ENCODE results near the gene RAD51B.
A peak's percentile ranks its signal among the peaks of the same experiment; 100 is the strongest.
"Not testable (repeated sequence)": the region's sequence is repeated elsewhere in the genome, so short reads cannot be mapped to it uniquely, and the experiment has no call there.

RAD51B gene

GRCh38 chr14:68279777-68280233 lies 460.2 kb downstream of the RAD51B start:
- no peaks in the 10 kb centered on the region for H3K9me3 Mint-ChIP-seq
- peak overlapping the region; percentile 73 for H3K27ac Mint-ChIP-seq
- H3K27me3 Mint-ChIP-seq = no peaks in the 10 kb centered on the region
- peak overlapping the region; percentile 58 for H3K4me3 Mint-ChIP-seq
- H3K4me1 Mint-ChIP-seq (ENCODE audit: low read depth) = peaks cover 86% of the 10 kb centered on the region
- no peaks in the 10 kb centered on the region for H3K36me3 Mint-ChIP-seq (ENCODE audit: low read depth)

GRCh38 chr14:68281497-68281896 lies 461.9 kb downstream of the RAD51B start:
- H3K4me3 Mint-ChIP-seq = no peak overlapping the region
- H3K27ac Mint-ChIP-seq = peak overlapping the region; percentile 52
- no peaks in the 10 kb centered on the region for H3K36me3 Mint-ChIP-seq (ENCODE audit: low read depth)
- no peaks in the 10 kb centered on the region for H3K9me3 Mint-ChIP-seq
- H3K4me1 Mint-ChIP-seq (ENCODE audit: low read depth) = peaks cover 86% of the 10 kb centered on the region
- no peaks in the 10 kb centered on the region for H3K27me3 Mint-ChIP-seq

- Mint-ChIP-seq H3K4me1 (ENCODE audit: low read depth) (peaks cover 90% of the 10 kb centered on the region), H3K4me3 (peak overlapping the region; percentile 54), H3K36me3 (ENCODE audit: low read depth) (no peaks in the 10 kb centered on the region)
These were observed 463.1 kb downstream of the RAD51B start for GRCh38 chr14:68282479-68283377.

DNA sequence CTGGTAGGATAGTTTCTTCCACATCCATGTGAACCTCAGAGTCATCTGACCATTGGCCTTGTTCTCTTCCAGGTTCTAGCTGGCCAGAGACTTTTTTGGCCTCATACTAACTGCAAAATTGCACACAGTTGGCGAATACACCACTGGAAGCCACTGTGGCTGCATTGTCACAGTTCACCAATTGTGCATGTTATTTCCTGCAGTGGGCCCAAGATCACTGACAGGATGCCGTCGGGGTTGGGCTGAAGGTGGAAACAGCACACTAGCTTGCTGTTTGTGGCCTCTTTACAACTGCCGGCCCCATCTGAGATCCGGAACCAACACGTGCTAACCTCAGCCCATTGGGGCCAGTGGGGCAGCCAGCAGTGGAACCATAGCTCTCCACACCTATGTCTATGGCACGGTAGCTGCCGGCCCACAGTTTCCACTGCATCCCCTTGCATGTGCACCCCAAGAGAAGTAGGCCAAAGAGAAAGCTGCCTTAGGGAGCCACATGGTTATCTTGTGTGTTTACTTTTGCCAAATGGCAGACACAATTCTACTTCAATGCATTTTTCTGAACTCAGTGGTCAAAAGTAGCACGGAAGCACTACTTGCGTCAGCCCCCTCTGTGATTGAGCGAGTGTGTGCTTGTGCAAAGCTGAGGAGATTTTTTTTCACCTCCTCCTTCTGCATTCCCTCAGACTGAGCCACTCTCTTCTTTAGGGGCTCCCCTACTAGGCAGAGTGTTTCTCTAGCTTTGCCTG lies 464.0 kb downstream of the RAD51B start:
- H3K36me3 Mint-ChIP-seq (ENCODE audit: low read depth) = no peaks in the 10 kb centered on the region
- peak overlapping the region; percentile 54 for H3K4me3 Mint-ChIP-seq
- H3K27ac Mint-ChIP-seq = peak overlapping the region; percentile 95
- no peaks in the 10 kb centered on the region for H3K27me3 Mint-ChIP-seq
- H3K4me1 Mint-ChIP-seq (ENCODE audit: low read depth) = peaks cover 96% of the 10 kb centered on the region
- no peaks in the 10 kb centered on the region for H3K9me3 Mint-ChIP-seq

More at GRCh38 chr14:68282479-68283377, 463.1 kb downstream of the RAD51B start:
- peak overlapping the region; percentile 95 for H3K27ac Mint-ChIP-seq
- H3K27me3 Mint-ChIP-seq = no peaks in the 10 kb centered on the region
- no peaks in the 10 kb centered on the region for H3K9me3 Mint-ChIP-seq

- Mint-ChIP-seq H3K9me3 (no peaks in the 10 kb centered on the region), H3K36me3 (ENCODE audit: low read depth) (no peaks in the 10 kb centered on the region), H3K27ac (peak overlapping the region; percentile 95), H3K4me1 (ENCODE audit: low read depth) (peaks cover 93% of the 10 kb centered on the region), H3K4me3 (peak overlapping the region; percentile 54), H3K27me3 (no peaks in the 10 kb centered on the region)
These were observed 464.8 kb downstream of the RAD51B start for GRCh38 chr14:68284333-68284732.

GRCh38 chr14:68284834-68285233 lies 465.3 kb downstream of the RAD51B start:
- peak overlapping the region; percentile 95 for H3K27ac Mint-ChIP-seq
- H3K36me3 Mint-ChIP-seq (ENCODE audit: low read depth) = no peaks in the 10 kb centered on the region
- H3K4me1 Mint-ChIP-seq (ENCODE audit: low read depth) = peaks cover 91% of the 10 kb centered on the region
- H3K4me3 Mint-ChIP-seq = peak overlapping the region; percentile 36
- H3K27me3 Mint-ChIP-seq = no peaks in the 10 kb centered on the region
- H3K9me3 Mint-ChIP-seq = no peaks in the 10 kb centered on the region

DNA sequence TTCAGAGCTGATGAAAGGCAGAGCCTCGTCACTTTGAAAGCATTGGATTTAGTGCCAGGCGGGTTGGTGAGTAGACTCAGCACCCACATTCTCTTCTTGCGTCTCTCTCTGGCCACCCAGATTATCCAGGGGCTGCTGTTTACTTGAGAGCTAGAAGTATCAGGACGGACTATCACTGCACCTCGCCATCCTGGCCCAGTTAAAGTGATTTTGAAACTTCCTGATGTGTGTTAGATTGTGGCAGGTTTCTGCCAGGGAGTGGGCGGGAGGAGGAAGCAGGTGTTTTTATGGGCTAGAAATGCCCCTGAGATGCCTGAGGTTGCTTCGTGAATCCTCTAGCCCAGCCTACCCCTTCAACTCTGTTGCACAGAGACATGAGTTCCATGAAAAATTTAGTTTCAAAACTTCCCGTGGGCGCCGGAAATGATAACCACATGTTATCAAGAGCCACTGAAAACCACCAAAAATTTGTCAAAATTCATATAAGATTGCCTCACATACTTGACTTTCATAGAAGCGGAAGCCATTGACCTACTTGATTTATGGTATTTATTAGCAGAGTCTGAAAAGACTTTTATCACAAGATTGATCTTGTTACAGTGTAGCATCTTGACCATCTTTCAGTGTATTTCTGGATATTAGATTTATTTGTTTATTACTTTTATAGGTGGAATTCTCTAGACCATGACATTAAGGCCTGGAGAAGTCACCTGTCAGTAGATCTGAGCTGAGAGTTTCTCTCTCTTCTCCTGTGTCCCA lies 466.0 kb downstream of the RAD51B start:
- no peaks in the 10 kb centered on the region for H3K27me3 Mint-ChIP-seq
- no peaks in the 10 kb centered on the region for H3K9me3 Mint-ChIP-seq
- peaks cover 83% of the 10 kb centered on the region for H3K4me1 Mint-ChIP-seq (ENCODE audit: low read depth)
- peak overlapping the region; percentile 36 for H3K4me3 Mint-ChIP-seq
- H3K36me3 Mint-ChIP-seq (ENCODE audit: low read depth) = no peaks in the 10 kb centered on the region
- peak overlapping the region; percentile 95 for H3K27ac Mint-ChIP-seq

- Mint-ChIP-seq H3K36me3 (ENCODE audit: low read depth) (no peaks in the 10 kb centered on the region), H3K9me3 (no peaks in the 10 kb centered on the region), H3K4me3 (no peak overlapping the region), H3K27ac (peak overlapping the region; percentile 82), H3K4me1 (ENCODE audit: low read depth) (peaks cover 76% of the 10 kb centered on the region), H3K27me3 (no peaks in the 10 kb centered on the region)
These were observed 467.1 kb downstream of the RAD51B start for GRCh38 chr14:68286667-68287066.

DNA sequence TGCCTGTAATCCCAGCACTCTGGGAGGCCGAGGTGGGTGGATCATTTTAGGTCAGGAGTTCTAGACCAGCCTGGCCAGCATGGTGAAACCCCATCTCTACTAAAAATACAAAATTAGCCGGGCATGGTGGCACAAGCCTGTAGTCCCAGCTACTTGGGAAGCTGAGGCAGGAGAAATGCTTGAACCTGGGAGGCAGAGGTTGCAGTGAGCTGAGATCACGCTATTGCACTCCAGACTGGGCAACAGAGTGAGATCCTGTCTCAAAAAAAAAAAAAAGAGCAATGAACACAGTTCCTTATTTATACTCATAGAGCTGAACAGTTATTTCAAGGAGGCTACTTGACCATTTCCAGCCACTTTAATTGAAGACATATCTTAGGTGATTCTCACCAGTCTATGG lies 469.9 kb downstream of the RAD51B start:
- not testable (repeated sequence) for H3K4me3 Mint-ChIP-seq; H3K27ac Mint-ChIP-seq; H3K27me3 Mint-ChIP-seq; H3K9me3 Mint-ChIP-seq; H3K36me3 Mint-ChIP-seq (ENCODE audit: low read depth)
- H3K4me1 Mint-ChIP-seq (ENCODE audit: low read depth) = peaks cover 74% of the 10 kb centered on the region

- H3K27me3 Mint-ChIP-seq = no peaks in the 10 kb centered on the region
- H3K4me3 Mint-ChIP-seq = no peak overlapping the region
- peak overlapping the region; percentile 64 for H3K27ac Mint-ChIP-seq
- H3K4me1 Mint-ChIP-seq (ENCODE audit: low read depth) = peaks cover 63% of the 10 kb centered on the region
- no peaks in the 10 kb centered on the region for H3K36me3 Mint-ChIP-seq (ENCODE audit: low read depth)
- no peaks in the 10 kb centered on the region for H3K9me3 Mint-ChIP-seq
These were observed 472.2 kb downstream of the RAD51B start for GRCh38 chr14:68291820-68292219.

GRCh38 chr14:68292441-68293215 lies 473.0 kb downstream of the RAD51B start:
- Mint-ChIP-seq H3K27me3 (no peaks in the 10 kb centered on the region), H3K9me3 (no peaks in the 10 kb centered on the region), H3K4me3 (no peak overlapping the region), H3K36me3 (ENCODE audit: low read depth) (no peaks in the 10 kb centered on the region), H3K27ac (peak overlapping the region; percentile 69), H3K4me1 (ENCODE audit: low read depth) (peaks cover 58% of the 10 kb centered on the region)

DNA sequence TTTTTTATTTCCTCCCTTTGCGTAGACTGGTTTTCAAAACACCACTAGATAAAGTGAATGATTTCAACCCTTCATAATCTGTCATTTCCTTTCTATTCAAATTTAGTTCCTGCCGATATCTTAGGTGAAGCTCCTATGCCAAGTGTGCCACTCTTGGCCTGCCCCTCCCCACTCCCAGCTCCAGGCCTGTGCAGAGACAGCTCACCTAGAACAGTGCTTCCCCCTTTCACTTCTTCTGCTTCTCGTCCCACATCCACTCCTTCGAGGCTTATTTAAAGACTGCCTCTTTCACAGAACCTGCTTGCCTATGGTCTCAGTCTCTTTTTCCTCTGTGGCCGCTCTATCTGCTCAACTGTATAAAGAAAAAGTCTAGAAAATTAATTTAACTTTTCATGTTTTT lies 473.8 kb downstream of the RAD51B start:
- Mint-ChIP-seq H3K4me1 (ENCODE audit: low read depth) (peaks cover 56% of the 10 kb centered on the region), H3K27me3 (no peaks in the 10 kb centered on the region), H3K4me3 (no peak overlapping the region), H3K36me3 (ENCODE audit: low read depth) (peaks cover 3% of the 10 kb centered on the region), H3K27ac (peak overlapping the region; percentile 74), H3K9me3 (no peaks in the 10 kb centered on the region)

DNA sequence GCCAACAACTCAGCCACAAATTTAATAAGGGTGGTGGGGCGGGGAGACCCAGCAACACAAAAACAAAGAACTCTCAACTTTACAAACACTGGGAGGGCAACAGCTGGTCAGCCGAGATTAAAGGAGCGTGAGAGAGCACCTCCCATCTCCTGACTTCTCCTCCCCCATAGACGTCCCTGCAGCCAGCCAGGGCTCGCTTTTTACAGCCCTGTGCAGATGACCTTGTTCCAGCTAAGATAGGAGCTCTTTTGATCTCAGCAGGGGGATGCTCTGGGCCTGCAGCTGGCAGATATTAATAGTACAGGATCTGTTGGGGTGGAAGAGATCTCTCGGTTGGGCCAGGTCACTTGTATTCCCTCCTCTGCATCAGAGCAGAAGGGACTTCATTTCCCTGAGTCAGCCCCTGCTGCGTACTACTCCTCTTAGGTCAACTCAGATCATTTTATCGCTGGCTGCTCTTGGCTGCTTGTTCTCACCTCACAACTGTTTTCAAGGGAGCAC lies 475.8 kb downstream of the RAD51B start:
- no peak overlapping the region for H3K27ac Mint-ChIP-seq
- H3K36me3 Mint-ChIP-seq (ENCODE audit: low read depth) = peaks cover 3% of the 10 kb centered on the region
- no peaks in the 10 kb centered on the region for H3K9me3 Mint-ChIP-seq
- H3K4me3 Mint-ChIP-seq = no peak overlapping the region
- peaks cover 51% of the 10 kb centered on the region for H3K4me1 Mint-ChIP-seq (ENCODE audit: low read depth)
- H3K27me3 Mint-ChIP-seq = no peaks in the 10 kb centered on the region

- H3K9me3 Mint-ChIP-seq = peaks cover 1% of the 10 kb centered on the region
- no peak overlapping the region for H3K4me3 Mint-ChIP-seq
- H3K27ac Mint-ChIP-seq = no peak overlapping the region
- peaks cover 48% of the 10 kb centered on the region for H3K4me1 Mint-ChIP-seq (ENCODE audit: low read depth)
- peaks cover 11% of the 10 kb centered on the region for H3K36me3 Mint-ChIP-seq (ENCODE audit: low read depth)
- no peaks in the 10 kb centered on the region for H3K27me3 Mint-ChIP-seq
These were observed 477.5 kb downstream of the RAD51B start for GRCh38 chr14:68297039-68297438.

All from stimulated activated naive CD8-positive, alpha-beta T cell treated with anti-CD3 and anti-CD28 coated beads, Interleukin-15, Interleukin-2, amounts not matched to agents 100 ng/mL and 50 ng/mL, for 24 hours (primary cell).